Measurements from ENCODE around the gene TFPT.

DNA sequence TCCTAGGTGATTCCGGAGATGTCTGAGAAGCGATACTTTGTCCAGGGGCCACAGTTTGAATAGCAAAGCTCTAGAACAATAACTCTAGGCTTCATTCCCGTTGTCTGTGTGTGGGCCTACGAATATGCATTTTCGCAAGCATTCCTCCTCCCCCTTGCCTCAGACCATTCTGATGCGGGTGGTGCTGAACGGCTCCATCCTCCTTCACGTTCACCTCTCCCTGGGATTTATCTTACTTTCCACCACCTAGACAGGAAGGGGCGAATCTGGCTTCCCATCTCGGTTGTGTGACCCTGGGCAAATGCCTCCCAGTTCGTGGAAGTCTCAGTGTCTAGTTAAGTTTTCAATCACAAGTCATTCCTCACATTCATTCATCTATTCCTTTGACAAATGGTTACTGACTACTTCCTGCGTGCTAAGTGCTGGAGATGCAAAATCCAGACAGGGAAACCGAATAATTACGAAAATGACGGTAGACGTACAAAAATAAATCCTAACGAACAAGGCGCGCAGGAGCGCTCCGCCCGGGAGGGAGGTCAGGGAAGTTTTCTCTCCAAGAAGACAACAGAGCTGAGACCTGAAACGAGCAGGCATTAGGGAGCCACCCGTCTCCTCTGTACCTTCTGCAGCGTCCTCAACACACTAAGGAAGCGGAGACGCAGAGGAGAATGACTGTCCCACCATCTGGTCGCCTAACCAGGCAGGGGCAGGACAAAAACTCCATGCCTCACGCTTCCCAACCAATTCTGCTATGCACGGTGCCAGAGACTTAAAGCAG lies 20.8 kb upstream of the TFPT start:
- TF ChIP-seq POLR2A (IDR thresholded peaks at IDR 0.05) = no peak
- TF ChIP-seq, protein P1, sequence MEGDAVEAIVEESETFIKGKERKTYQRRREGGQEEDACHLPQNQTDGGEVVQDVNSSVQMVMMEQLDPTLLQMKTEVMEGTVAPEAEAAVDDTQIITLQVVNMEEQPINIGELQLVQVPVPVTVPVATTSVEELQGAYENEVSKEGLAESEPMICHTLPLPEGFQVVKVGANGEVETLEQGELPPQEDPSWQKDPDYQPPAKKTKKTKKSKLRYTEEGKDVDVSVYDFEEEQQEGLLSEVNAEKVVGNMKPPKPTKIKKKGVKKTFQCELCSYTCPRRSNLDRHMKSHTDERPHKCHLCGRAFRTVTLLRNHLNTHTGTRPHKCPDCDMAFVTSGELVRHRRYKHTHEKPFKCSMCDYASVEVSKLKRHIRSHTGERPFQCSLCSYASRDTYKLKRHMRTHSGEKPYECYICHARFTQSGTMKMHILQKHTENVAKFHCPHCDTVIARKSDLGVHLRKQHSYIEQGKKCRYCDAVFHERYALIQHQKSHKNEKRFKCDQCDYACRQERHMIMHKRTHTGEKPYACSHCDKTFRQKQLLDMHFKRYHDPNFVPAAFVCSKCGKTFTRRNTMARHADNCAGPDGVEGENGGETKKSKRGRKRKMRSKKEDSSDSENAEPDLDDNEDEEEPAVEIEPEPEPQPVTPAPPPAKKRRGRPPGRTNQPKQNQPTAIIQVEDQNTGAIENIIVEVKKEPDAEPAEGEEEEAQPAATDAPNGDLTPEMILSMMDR (IDR thresholded peaks at IDR 0.05) = no peak

Data from uterus (tissue), 2 donors.